Endothelial cell of umbilical vein (primary cell): ENCODE data around the gene ERMN. TPM values are rescaled to one million over a fixed set of nuclear protein-coding genes. Genes with fewer than 3 reads are reported as not detected.

ENCODE experiments used
- BruUV-seq: library from RNA; stranded (reverse); fragments of 400-500 nt; replicated peaks from 2 replicates; lab custom pipeline; 2021; lab: Mats Ljungman, UMichigan
- CTCF ChIA-PET: fragments of 300-600, 350-600 bp; sonication (Branson Sonifier 250); formaldehyde crosslinking; loops from one replicate; lab custom pipeline; 2021; ENCODE audit warnings: antibody characterized with exemption, inconsistent platforms; lab: Charles Lee
- POLR2A ChIA-PET: fragments of 300-600, 350-600 bp; sonication (Branson Sonifier 250); formaldehyde crosslinking; loops from one replicate; lab custom pipeline; 2021; ENCODE audit warnings: antibody characterized with exemption, inconsistent platforms; lab: Charles Lee
- DNase-seq: peaks from one replicate; pipeline ENCODE4 v3.0.0-alpha.2; 2011; ENCODE audit warnings: low read depth, low spot score
- FAIRE-seq: peaks from 2 replicates; lab custom pipeline; 2011; peaks lifted over from hg19 to GRCh38; lab: Jason Lieb, UNC
- H2AFZ ChIP-seq: 2 replicates; pipeline ENCODE4 v1.6.0; 2012; ENCODE audit warnings: low read depth, low read length, control low read depth, inconsistent platforms
- H3K27ac ChIP-seq: 2 replicates; pipeline ENCODE4 v1.5.1; 2011; ENCODE audit warnings: low read depth, mild to moderate bottlenecking, control low read depth, low read length, moderate library complexity; ENCODE audit not compliant: insufficient read depth
- H3K27me3 ChIP-seq, 2 experiments: 2 replicates each; pipeline versions ENCODE4 v1.6.0 to v1.6.1; 2011; ENCODE audit warnings: low read length in 2 of 2, mixed read lengths in 1 of 2; ENCODE audit not compliant: control insufficient read depth in 2 of 2, insufficient read depth in 2 of 2
- H3K36me3 ChIP-seq, 2 experiments: 2 replicates in 1 of 2; 3 replicates in 1 of 2; pipeline ENCODE4 v1.5.1; 2011; ENCODE audit warnings: low read length in 2 of 2, mild to moderate bottlenecking in 1 of 2, moderate library complexity in 1 of 2; ENCODE audit not compliant: control insufficient read depth in 2 of 2, insufficient read depth in 2 of 2; ENCODE audit errors: extremely low read depth in 1 of 2
- H3K4me1 ChIP-seq: 3 replicates; pipeline ENCODE4 v1.5.1; 2011; ENCODE audit warnings: mild to moderate bottlenecking, low read length; ENCODE audit not compliant: control insufficient read depth, insufficient read depth; ENCODE audit errors: extremely low read depth
- H3K4me2 ChIP-seq: 2 replicates; pipeline ENCODE4 v1.6.1; 2011; ENCODE audit warnings: low read length, control low read depth, mixed read lengths; ENCODE audit not compliant: insufficient read depth
- H3K4me3 ChIP-seq, 3 experiments: fragments of 200-600 bp in 1 of 3; sonication (generic), shearing (Covaris generic) in 1 of 3; replicated peaks in 1 of 3; 2 replicates each; pipeline ENCODE4 v1.5.1; 2011 to 2016; ENCODE audit warnings: control low read depth in 3 of 3, low read length in 3 of 3, mild to moderate bottlenecking in 2 of 3, inconsistent platforms in 1 of 3, low read depth in 1 of 3, moderate library complexity in 1 of 3; ENCODE audit not compliant: insufficient read depth in 1 of 3
- H3K79me2 ChIP-seq: 2 replicates; pipeline ENCODE4 v1.6.0; 2012; ENCODE audit warnings: low read length, inconsistent platforms; ENCODE audit not compliant: control insufficient read depth, insufficient read depth
- H3K9ac ChIP-seq: replicated peaks from 2 replicates; pipeline ENCODE3; 2011; ENCODE audit warnings: low read length, control low read depth; ENCODE audit not compliant: insufficient read depth; ENCODE audit errors: extremely low read depth
- H3K9me1 ChIP-seq: replicated peaks from 3 replicates; pipeline ENCODE4 v1.6.0; 2011; ENCODE audit warnings: mild to moderate bottlenecking, low read length; ENCODE audit not compliant: control insufficient read depth, insufficient read depth; ENCODE audit errors: extremely low read depth
- H3K9me3 ChIP-seq: replicated peaks from 2 replicates; pipeline ENCODE4 v1.5.1; 2012; ENCODE audit warnings: low read length, inconsistent platforms; ENCODE audit not compliant: control insufficient read depth, insufficient read depth
- H4K20me1 ChIP-seq: replicated peaks from 2 replicates; pipeline ENCODE3; 2011; ENCODE audit warnings: mild to moderate bottlenecking, low read length; ENCODE audit not compliant: control insufficient read depth, insufficient read depth; ENCODE audit errors: extremely low read depth
- EZH2 ChIP-seq: IDR thresholded peaks from 2 replicates; pipeline ENCODE4 v1.6.1; 2012; ENCODE audit warnings: borderline replicate concordance, low read depth, mild to moderate bottlenecking, moderate library complexity, low read length, inconsistent platforms; ENCODE audit not compliant: severe bottlenecking
- FOS ChIP-seq: IDR thresholded peaks from 2 replicates; pipeline ENCODE4 v1.6.1; 2011; ENCODE audit warnings: mild to moderate bottlenecking, low read length, moderate library complexity, borderline replicate concordance; ENCODE audit not compliant: insufficient read depth
- GATA2 ChIP-seq: IDR thresholded peaks from 2 replicates; pipeline ENCODE4 v1.7.0; 2011; ENCODE audit warnings: low read depth, mild to moderate bottlenecking, moderate library complexity, mixed read lengths, low read length; ENCODE audit not compliant: insufficient read length, insufficient read depth
- JUN ChIP-seq: IDR thresholded peaks from 2 replicates; pipeline ENCODE4 v1.6.1; 2011; ENCODE audit warnings: borderline replicate concordance, low read depth; ENCODE audit not compliant: insufficient read length, insufficient read depth
- MYC ChIP-seq: IDR thresholded peaks from one replicate; pipeline ENCODE4 v1.6.1; 2011; ENCODE audit warnings: mild to moderate bottlenecking, low read depth, low read length
- POLR2A ChIP-seq: IDR thresholded peaks from 2 replicates; pipeline ENCODE4 v1.6.1; 2012; ENCODE audit warnings: low read depth, mild to moderate bottlenecking, control low read depth, low read length
- POLR2AphosphoS5 ChIP-seq: IDR thresholded peaks from 2 replicates; pipeline ENCODE4 v1.6.1; 2012; ENCODE audit warnings: low read depth, mild to moderate bottlenecking, control low read depth, low read length, moderate library complexity; ENCODE audit not compliant: insufficient read depth
- dilution Hi-C: fragments of 300-500 bp; cut with MboI; formaldehyde crosslinking; loops from one replicate; pipeline ENCODE4 v1.15.0; 2019; ENCODE audit warnings: low sequenced_read_pairs; ENCODE audit not compliant: extremely low pct_ligation_motif_present
- intact Hi-C: fragments of 100-400 bp; cut with micrococcal nuclease; formaldehyde crosslinking; loops from one replicate; pipeline ENCODE4 v1.10.0; 2022
- polyA plus RNA-seq, 4 experiments: library from polyadenylated mRNA; depleted of rRNA in 3 of 4; stranded (reverse) in 3 of 4; unstranded in 1 of 4; fragments of >200 nt; gene quantifications; 2 replicates each; pipeline versions ENCODE4 v1.2.1 to v1.2.3, GENCODE V29; 2011 to 2012; ENCODE audit warnings: missing spikeins in 1 of 4
- total RNA-seq: library from RNA; stranded (reverse); gene quantifications from 2 replicates; pipeline ENCODE4 v1.2.3, GENCODE V29; 2021
- TF ChIP-seq, protein P1 (sequence below): IDR thresholded peaks from 2 replicates; pipeline ENCODE4 v1.6.1; 2011; ENCODE audit not compliant: insufficient read depth, insufficient read length
- TF ChIP-seq, protein P2 (sequence below), 2 donors: IDR thresholded peaks; 1 replicate in 1 of 2; 2 replicates in 1 of 2; pipeline ENCODE4 v1.5.1; 2011; ENCODE audit warnings: low read length in 2 of 2, mild to moderate bottlenecking in 2 of 2, moderate library complexity in 2 of 2, control low read depth in 1 of 2, inconsistent platforms in 1 of 2, low read depth in 1 of 2; ENCODE audit not compliant: insufficient read depth in 1 of 2; ENCODE audit errors: extremely low read depth in 1 of 2

Gene ERMN
- total and polyA plus RNA-seq, 2 donors (not counting 3 experiments of a cell fraction or from before 2014, with no cell fraction given), result not detected

DNA sequence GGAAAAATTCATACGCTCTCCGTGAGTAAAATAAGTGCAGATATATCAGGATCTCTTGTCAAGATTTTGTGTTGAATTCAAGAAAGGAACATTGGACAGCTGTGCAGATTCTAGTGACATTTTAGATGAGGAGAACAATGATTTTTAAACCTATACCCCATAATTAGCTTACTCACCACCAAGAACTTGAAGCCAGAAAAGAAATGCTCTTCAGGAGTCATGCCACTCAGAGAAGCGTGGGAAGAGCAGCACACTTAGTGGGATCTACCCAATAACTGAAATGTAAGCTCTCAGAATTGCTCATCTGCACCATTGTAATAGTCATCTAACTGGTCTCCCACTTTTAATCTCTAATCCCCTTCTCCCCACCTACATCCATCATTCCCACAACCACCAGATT is 9.2 kb upstream of the ERMN start:
- FAIRE-seq, result no peak

More for the DNA sequence above, 9.2 kb upstream of the ERMN start:
- Histone ChIP-seq H3K9me3 (no peaks in the 10 kb centered on the region), H2AFZ (no peak overlapping the region), H3K4me1 (no peaks in the 10 kb centered on the region), H3K4me3 (no peak overlapping the region), H3K4me2 (no peak overlapping the region), H3K27me3 (no peaks in the 10 kb centered on the region), H3K9me1 (no peaks in the 10 kb centered on the region), H3K36me3 (no peaks in the 10 kb centered on the region), H3K9ac (no peak overlapping the region), H3K27ac (no peak overlapping the region), H3K79me2 (no peaks in the 10 kb centered on the region), H4K20me1 (no peaks in the 10 kb centered on the region)
- ChIA-PET CTCF (interaction anchor here (2.4 to 15.2 kb wide), 5 partner anchors 11 to 1962 kb away, joined by 8 to 249 read pairs (median 69); partner anchors contain the start of gene ERMN), POLR2A (no interaction called here)
- TF ChIP-seq EZH2 (no peak), MYC (no peak), JUN (no peak), GATA2 (no peak), POLR2AphosphoS5 (no peak), POLR2A (no peak), FOS (no peak)
- TF ChIP-seq, protein P1, sequence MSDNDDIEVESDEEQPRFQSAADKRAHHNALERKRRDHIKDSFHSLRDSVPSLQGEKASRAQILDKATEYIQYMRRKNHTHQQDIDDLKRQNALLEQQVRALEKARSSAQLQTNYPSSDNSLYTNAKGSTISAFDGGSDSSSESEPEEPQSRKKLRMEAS, result no peak
- TF ChIP-seq, protein P2, sequence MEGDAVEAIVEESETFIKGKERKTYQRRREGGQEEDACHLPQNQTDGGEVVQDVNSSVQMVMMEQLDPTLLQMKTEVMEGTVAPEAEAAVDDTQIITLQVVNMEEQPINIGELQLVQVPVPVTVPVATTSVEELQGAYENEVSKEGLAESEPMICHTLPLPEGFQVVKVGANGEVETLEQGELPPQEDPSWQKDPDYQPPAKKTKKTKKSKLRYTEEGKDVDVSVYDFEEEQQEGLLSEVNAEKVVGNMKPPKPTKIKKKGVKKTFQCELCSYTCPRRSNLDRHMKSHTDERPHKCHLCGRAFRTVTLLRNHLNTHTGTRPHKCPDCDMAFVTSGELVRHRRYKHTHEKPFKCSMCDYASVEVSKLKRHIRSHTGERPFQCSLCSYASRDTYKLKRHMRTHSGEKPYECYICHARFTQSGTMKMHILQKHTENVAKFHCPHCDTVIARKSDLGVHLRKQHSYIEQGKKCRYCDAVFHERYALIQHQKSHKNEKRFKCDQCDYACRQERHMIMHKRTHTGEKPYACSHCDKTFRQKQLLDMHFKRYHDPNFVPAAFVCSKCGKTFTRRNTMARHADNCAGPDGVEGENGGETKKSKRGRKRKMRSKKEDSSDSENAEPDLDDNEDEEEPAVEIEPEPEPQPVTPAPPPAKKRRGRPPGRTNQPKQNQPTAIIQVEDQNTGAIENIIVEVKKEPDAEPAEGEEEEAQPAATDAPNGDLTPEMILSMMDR (IDR thresholded peaks at IDR 0.05; ENCODE audit: extremely low read depth in 1 of 2, insufficient read depth in 1 of 2, low read depth in 1 of 2, low read length in 2 of 2), result no peak
- intact Hi-C loops (no loop called here), dilution Hi-C loops (no loop called here)
- no TSS peak for BruUV-seq
- no peak for DNase-seq
